Measurements from ENCODE around the gene SLCO3A1. TPM values are rescaled to one million over a fixed set of nuclear protein-coding genes. Genes with fewer than 3 reads are reported as not detected.

Gene SLCO3A1
- total RNA-seq, 2 donors from 2014 or later: 55.9 to 65.1 TPM

DNA sequence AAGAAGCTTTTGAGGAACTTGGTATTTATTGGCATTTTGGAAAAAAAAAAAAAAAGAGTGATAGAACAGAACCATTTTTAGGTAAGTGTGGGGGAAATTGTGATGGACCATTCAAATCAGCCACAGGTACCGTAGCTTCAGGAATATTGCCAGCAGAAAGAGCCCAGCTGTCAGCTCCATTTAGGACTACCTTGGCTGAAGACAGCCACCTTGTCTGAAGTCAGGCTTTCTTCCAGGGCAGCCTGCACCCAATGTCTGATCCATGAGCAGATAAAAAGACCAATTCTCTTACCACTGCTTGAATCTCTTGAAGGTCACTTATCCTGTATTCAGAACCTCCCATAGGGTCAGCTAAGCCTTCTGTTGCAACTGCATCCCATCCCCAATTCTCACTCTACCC is 37.6 kb downstream of the SLCO3A1 start:
- ATAC-seq (no peak), DNase-seq (no peak)
- peaks cover 6% of the 10 kb centered on the region for H3K36me3 Mint-ChIP-seq (ENCODE audit: low read depth)
- H3K27ac Mint-ChIP-seq: peak overlapping the region; percentile 53
- peaks cover 44% of the 10 kb centered on the region for H3K4me1 Mint-ChIP-seq
- no peak overlapping the region for H3K4me3 Mint-ChIP-seq
- H3K27me3 Mint-ChIP-seq: no peaks in the 10 kb centered on the region
- H3K9me3 ChIP-seq (ENCODE audit: control insufficient read depth, low read length, poor library complexity, severe bottlenecking): no peaks in the 10 kb centered on the region

GRCh38 chr15:91891788-91892345 is 38.4 kb downstream of the SLCO3A1 start:
- ATAC-seq (no peak), DNase-seq (no peak)
- peaks cover 41% of the 10 kb centered on the region for H3K4me1 Mint-ChIP-seq
- H3K27me3 Mint-ChIP-seq: no peaks in the 10 kb centered on the region
- no peaks in the 10 kb centered on the region for H3K9me3 ChIP-seq (ENCODE audit: control insufficient read depth, low read length, poor library complexity, severe bottlenecking)
- H3K27ac Mint-ChIP-seq: no peak overlapping the region
- H3K36me3 Mint-ChIP-seq (ENCODE audit: low read depth): peaks cover 6% of the 10 kb centered on the region
- no peak overlapping the region for H3K4me3 Mint-ChIP-seq

DNA sequence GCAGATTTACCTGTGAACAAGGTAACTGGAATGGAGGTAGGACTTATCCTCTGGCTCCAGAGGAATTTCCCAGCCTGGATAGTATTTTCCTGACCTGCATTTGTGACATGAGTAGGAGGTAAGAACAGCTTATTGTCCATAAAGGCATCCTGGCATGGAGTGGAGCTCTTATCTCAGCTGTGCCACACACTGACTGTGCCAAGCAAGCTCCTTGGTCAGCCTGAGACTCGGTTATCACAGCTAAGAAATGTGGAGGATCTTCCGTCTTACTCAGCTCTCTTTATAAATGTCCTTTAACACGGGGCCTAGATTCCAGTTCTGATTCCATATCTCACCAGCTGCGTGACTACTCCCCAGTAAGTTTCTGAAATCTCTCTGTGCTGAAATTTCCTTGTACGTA is 38.9 kb downstream of the SLCO3A1 start:
- H3K9me3 ChIP-seq (ENCODE audit: control insufficient read depth, low read length, poor library complexity, severe bottlenecking): no peaks in the 10 kb centered on the region
- H3K27me3 Mint-ChIP-seq: no peaks in the 10 kb centered on the region
- peaks cover 37% of the 10 kb centered on the region for H3K4me1 Mint-ChIP-seq
- H3K27ac Mint-ChIP-seq: no peak overlapping the region
- peaks cover 6% of the 10 kb centered on the region for H3K36me3 Mint-ChIP-seq (ENCODE audit: low read depth)
- H3K4me3 Mint-ChIP-seq: no peak overlapping the region
- no peak for ATAC-seq
- DNase-seq: no peak

DNA sequence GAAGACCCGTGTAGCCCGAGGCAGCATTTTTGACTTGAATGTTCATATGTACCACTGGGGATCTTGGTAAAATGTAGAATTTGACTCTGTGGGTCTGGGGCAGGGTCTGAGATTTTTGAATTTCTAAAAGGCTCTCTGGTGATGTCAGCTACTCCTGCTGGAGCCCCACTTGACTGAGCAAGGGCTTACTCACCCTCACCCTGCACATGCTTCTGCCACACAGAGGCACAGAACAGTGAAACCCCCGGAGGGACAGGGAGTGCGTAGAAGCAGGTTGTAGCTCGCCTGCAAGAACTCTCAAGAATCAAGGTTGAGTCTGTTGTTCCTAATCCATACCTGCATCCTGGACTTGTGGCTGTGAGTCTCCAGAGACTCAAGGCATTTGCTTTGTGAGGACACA is 41.1 kb downstream of the SLCO3A1 start:
- DNase-seq (no peak), ATAC-seq (no peak)
- H3K4me3 Mint-ChIP-seq: no peak overlapping the region
- H3K4me1 Mint-ChIP-seq: peaks cover 36% of the 10 kb centered on the region
- no peak overlapping the region for H3K27ac Mint-ChIP-seq
- no peaks in the 10 kb centered on the region for H3K9me3 ChIP-seq (ENCODE audit: control insufficient read depth, low read length, poor library complexity, severe bottlenecking)
- H3K27me3 Mint-ChIP-seq: no peaks in the 10 kb centered on the region
- peaks cover 6% of the 10 kb centered on the region for H3K36me3 Mint-ChIP-seq (ENCODE audit: low read depth)

DNA sequence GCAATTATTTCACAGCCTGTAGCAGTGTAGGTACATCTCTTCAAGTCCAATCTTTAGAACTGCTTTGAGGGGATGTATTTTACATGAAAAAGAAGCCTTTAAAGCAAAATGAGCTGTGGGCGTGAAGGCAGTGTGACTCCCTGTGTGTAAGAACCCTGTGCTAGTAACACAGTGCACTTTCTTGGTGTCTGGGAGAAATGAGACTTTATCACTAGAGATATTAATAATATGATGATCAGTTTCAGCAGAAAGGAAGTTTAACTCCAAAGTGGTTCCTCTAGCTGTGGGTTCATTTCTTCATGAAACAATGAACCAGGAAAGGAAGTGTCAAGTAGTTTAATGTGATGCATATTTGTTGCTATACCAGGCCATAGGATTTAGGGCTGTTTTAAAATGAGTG is 41.5 kb downstream of the SLCO3A1 start:
- no peaks in the 10 kb centered on the region for H3K27me3 Mint-ChIP-seq
- H3K9me3 ChIP-seq (ENCODE audit: control insufficient read depth, low read length, poor library complexity, severe bottlenecking): no peaks in the 10 kb centered on the region
- ATAC-seq (no peak), DNase-seq (no peak)
- H3K27ac Mint-ChIP-seq: no peak overlapping the region
- no peak overlapping the region for H3K4me3 Mint-ChIP-seq
- H3K36me3 Mint-ChIP-seq (ENCODE audit: low read depth): peaks cover 6% of the 10 kb centered on the region
- H3K4me1 Mint-ChIP-seq: peaks cover 38% of the 10 kb centered on the region

DNA sequence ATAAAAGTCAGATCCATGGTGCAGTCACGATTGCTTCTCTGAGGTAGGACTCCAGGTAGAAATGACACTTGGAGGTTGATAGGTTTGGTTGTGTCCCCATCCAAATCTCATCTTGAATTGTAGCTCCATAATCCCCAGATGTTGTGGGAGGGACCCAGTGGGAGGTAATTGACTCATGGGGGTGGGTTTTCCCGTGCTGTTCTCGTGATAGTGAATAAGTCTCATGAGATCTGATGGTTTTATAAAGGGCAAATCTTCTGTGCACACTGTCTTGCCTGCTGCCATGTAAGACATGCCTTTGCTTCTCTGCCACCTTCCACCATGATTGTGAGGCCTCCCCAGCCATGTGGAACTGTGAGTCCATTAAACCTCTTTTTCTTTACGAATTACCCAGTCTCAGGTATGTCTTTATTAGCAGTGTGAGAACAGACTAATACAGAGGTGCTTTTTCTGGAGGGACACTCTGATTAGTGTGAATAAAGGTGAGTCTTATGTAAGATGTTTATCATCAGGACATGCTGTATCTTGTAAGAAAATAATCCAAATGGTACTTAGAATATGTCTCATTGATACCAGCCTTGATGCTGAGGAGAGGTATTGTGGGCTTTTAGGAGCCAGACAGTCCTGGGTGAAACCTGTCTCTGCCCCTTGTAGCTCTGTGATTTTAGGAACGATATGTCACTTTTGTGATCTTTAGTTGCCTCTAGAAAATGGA is 43.0 kb downstream of the SLCO3A1 start:
- no peaks in the 10 kb centered on the region for H3K9me3 ChIP-seq (ENCODE audit: control insufficient read depth, low read length, poor library complexity, severe bottlenecking)
- peak overlapping the region; percentile 27 for H3K27ac Mint-ChIP-seq
- DNase-seq (no peak), ATAC-seq (no peak)
- no peak overlapping the region for H3K4me3 Mint-ChIP-seq
- H3K27me3 Mint-ChIP-seq: no peaks in the 10 kb centered on the region
- H3K4me1 Mint-ChIP-seq: peaks cover 26% of the 10 kb centered on the region
- peaks cover 2% of the 10 kb centered on the region for H3K36me3 Mint-ChIP-seq (ENCODE audit: low read depth)

GRCh38 chr15:91897585-91898372 is 44.3 kb downstream of the SLCO3A1 start:
- Mint-ChIP-seq H3K4me1 (peaks cover 26% of the 10 kb centered on the region), H3K4me3 (no peak overlapping the region), H3K27ac (no peak overlapping the region), H3K36me3 (ENCODE audit: low read depth) (peaks cover 2% of the 10 kb centered on the region), H3K27me3 (no peaks in the 10 kb centered on the region)
- ATAC-seq (no peak), DNase-seq (no peak)
- no peaks in the 10 kb centered on the region for H3K9me3 ChIP-seq (ENCODE audit: control insufficient read depth, low read length, poor library complexity, severe bottlenecking)

- peaks cover 5% of the 10 kb centered on the region for H3K36me3 Mint-ChIP-seq (ENCODE audit: low read depth)
- ATAC-seq (no peak), DNase-seq (no peak)
- peaks cover 33% of the 10 kb centered on the region for H3K4me1 Mint-ChIP-seq
- no peak overlapping the region for H3K27ac Mint-ChIP-seq
- no peak overlapping the region for H3K4me3 Mint-ChIP-seq
- H3K9me3 ChIP-seq (ENCODE audit: control insufficient read depth, low read length, poor library complexity, severe bottlenecking): no peaks in the 10 kb centered on the region
- no peaks in the 10 kb centered on the region for H3K27me3 Mint-ChIP-seq
Measured at GRCh38 chr15:91898843-91899242, 45.3 kb downstream of the SLCO3A1 start.

- Mint-ChIP-seq H3K4me1 (peaks cover 33% of the 10 kb centered on the region), H3K4me3 (no peak overlapping the region), H3K36me3 (ENCODE audit: low read depth) (peaks cover 4% of the 10 kb centered on the region), H3K27ac (no peak overlapping the region), H3K27me3 (no peaks in the 10 kb centered on the region)
- ATAC-seq: no peak
- no peaks in the 10 kb centered on the region for H3K9me3 ChIP-seq (ENCODE audit: control insufficient read depth, low read length, poor library complexity, severe bottlenecking)
- no peak for DNase-seq
Measured at GRCh38 chr15:91904942-91905341, 51.4 kb downstream of the SLCO3A1 start.

DNA sequence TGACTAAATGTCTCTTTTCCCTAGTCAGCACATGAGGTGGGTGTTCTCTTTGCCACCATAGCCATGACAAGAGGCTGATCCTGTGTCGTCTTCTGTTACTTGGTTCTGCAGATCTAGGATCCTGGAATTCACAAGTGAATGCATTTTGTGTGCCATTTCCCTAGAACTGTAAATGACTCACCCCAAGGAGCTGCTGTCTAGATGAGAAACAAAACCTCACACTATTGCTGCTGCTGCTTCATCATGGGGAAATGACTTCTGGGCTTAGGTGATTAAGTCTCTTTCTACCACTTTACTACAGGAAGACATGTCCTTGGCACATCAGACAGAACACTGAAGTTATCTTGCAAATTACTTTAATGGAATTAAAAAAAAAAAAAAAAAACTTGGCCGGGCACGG is 54.9 kb downstream of the SLCO3A1 start:
- H3K9me3 ChIP-seq (ENCODE audit: control insufficient read depth, low read length, poor library complexity, severe bottlenecking): no peaks in the 10 kb centered on the region
- no peaks in the 10 kb centered on the region for H3K27me3 Mint-ChIP-seq
- no peak for DNase-seq
- H3K27ac Mint-ChIP-seq: peak overlapping the region; percentile 39
- no peak overlapping the region for H3K4me3 Mint-ChIP-seq
- peaks cover 7% of the 10 kb centered on the region for H3K36me3 Mint-ChIP-seq (ENCODE audit: low read depth)
- peaks cover 53% of the 10 kb centered on the region for H3K4me1 Mint-ChIP-seq
- no peak for ATAC-seq

DNA sequence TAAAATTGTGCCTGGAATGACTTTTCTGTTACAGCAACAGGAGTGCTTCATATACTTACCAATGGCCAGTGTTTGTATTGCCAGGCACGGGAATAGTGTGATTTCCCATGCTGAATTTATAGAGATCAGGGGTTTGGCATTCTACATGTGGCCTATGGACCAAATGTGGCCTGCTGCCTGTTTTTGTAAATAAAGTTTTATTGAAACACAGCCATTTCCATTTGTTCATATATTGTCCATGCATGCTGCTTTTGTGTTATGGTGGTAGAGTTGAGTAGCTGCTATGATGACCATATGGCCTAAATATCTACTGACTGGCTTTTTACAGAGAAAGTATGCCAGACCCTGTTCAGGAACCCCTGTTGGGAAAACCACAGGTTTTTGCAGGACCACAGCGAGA is 55.6 kb downstream of the SLCO3A1 start:
- Mint-ChIP-seq H3K27ac (peak overlapping the region; percentile 39), H3K4me1 (peaks cover 55% of the 10 kb centered on the region), H3K4me3 (no peak overlapping the region), H3K27me3 (no peaks in the 10 kb centered on the region), H3K36me3 (ENCODE audit: low read depth) (peaks cover 4% of the 10 kb centered on the region)
- no peaks in the 10 kb centered on the region for H3K9me3 ChIP-seq (ENCODE audit: control insufficient read depth, low read length, poor library complexity, severe bottlenecking)
- DNase-seq: no peak
- ATAC-seq: no peak

DNA sequence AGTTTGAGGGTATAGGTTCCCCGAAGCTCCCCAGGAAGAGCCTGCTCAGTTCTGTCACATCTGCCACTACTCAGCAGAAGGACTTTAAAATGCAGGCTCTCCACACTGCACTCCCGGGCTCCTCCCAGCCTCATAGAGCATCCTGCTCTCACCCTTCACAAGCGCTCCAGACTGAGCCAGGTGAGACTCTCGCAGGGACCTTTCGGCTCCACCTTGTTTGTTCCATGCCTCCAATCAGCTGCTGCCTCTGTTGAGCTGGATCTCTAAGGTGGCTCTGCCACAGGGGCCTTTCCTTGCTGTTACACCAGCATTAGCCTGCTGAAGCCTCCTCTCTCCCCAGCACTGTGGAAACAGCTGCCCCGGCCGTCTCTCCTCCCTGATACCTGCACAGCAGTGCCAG is 56.1 kb downstream of the SLCO3A1 start:
- peak overlapping the region; percentile 49 for H3K27ac Mint-ChIP-seq
- H3K36me3 Mint-ChIP-seq (ENCODE audit: low read depth): peaks cover 4% of the 10 kb centered on the region
- H3K9me3 ChIP-seq (ENCODE audit: control insufficient read depth, low read length, poor library complexity, severe bottlenecking): no peaks in the 10 kb centered on the region
- DNase-seq (no peak), ATAC-seq (no peak)
- no peak overlapping the region for H3K4me3 Mint-ChIP-seq
- peaks cover 53% of the 10 kb centered on the region for H3K4me1 Mint-ChIP-seq
- H3K27me3 Mint-ChIP-seq: no peaks in the 10 kb centered on the region

DNA sequence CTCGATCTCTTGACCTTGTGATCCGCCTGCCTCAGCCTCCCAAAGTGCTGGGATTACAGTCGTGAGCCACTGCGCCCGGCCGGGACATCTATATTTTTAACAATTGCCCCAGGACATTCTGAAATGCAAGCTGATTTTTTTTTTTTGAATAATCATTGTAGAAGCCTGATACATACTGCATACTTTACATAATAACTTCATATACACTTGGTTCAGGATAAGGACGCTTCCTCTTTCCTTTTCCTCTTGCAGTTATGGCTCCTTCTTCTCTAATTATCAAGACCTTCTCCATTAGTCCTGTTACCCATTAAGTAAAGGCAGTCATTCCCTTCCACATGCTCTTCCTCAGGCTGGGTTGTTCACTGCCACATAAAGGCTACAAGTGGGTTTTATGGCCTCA is 58.3 kb downstream of the SLCO3A1 start:
- peak overlapping the region; percentile 87 for H3K27ac Mint-ChIP-seq
- H3K9me3 ChIP-seq (ENCODE audit: control insufficient read depth, low read length, poor library complexity, severe bottlenecking): no peaks in the 10 kb centered on the region
- H3K27me3 Mint-ChIP-seq: no peaks in the 10 kb centered on the region
- peaks cover 6% of the 10 kb centered on the region for H3K36me3 Mint-ChIP-seq (ENCODE audit: low read depth)
- no peak overlapping the region for H3K4me3 Mint-ChIP-seq
- DNase-seq (no peak), ATAC-seq (no peak)
- peaks cover 48% of the 10 kb centered on the region for H3K4me1 Mint-ChIP-seq

Data from T-helper 17 cell (primary cell).